H1 (cell line): Measurements from ENCODE around the gene DCAF7. TPM values are rescaled to one million over a fixed set of nuclear protein-coding genes. Genes with fewer than 3 reads are reported as not detected.

ENCODE experiments used
- CTCF ChIA-PET: fragments of 300-600 bp; sonication (Branson Sonifier 250); formaldehyde crosslinking; loops from one replicate; lab custom pipeline; 2021; ENCODE audit not compliant: partially characterized antibody; lab: Charles Lee
- POLR2A ChIA-PET: fragments of 300-600 bp; sonication (Branson Sonifier 250); formaldehyde crosslinking; loops from one replicate; lab custom pipeline; 2021; ENCODE audit warnings: inconsistent platforms; ENCODE audit not compliant: partially characterized antibody; lab: Charles Lee
- DNase-seq, 2 experiments: peaks; one replicate each; pipeline versions ENCODE4 v3.0.0 to v3.0.0-alpha.2; 2010 to 2022; ENCODE audit warnings: low spot score in 2 of 2, low read depth in 1 of 2, mixed read lengths in 1 of 2
- FAIRE-seq: peaks from 2 replicates; lab custom pipeline; 2011; peaks lifted over from hg19 to GRCh38; lab: Jason Lieb, UNC
- H2AFZ ChIP-seq: 2 replicates; pipeline ENCODE4 v1.8.1; 2012; ENCODE audit warnings: low read length, inconsistent platforms
- H2AK5ac ChIP-seq: 2 replicates; pipeline ENCODE4 v1.6.1; 2013; ENCODE audit warnings: low read depth, low read length
- H2BK120ac ChIP-seq: replicated peaks from 2 replicates; pipeline ENCODE3; 2013; ENCODE audit warnings: low read depth, low read length, inconsistent platforms
- H2BK12ac ChIP-seq: 2 replicates; pipeline ENCODE4 v1.6.1; 2013; ENCODE audit warnings: low read depth, low read length
- H2BK15ac ChIP-seq: 2 replicates; pipeline ENCODE4 v1.6.1; 2013; ENCODE audit warnings: low read length
- H2BK20ac ChIP-seq: 2 replicates; pipeline ENCODE4 v1.6.1; 2013; ENCODE audit warnings: low read length
- H2BK5ac ChIP-seq: 2 replicates; pipeline ENCODE4 v1.6.1; 2013; ENCODE audit warnings: low read depth, low read length
- H3K14ac ChIP-seq: 2 replicates; pipeline ENCODE4 v1.6.1; 2013; ENCODE audit warnings: inconsistent platforms; ENCODE audit not compliant: insufficient read length
- H3K18ac ChIP-seq: 2 replicates; pipeline ENCODE4 v1.6.1; 2013; ENCODE audit warnings: low read length; ENCODE audit errors: extremely low read depth
- H3K23ac ChIP-seq: 2 replicates; pipeline ENCODE4 v1.6.1; 2013; ENCODE audit warnings: inconsistent platforms; ENCODE audit not compliant: insufficient read length
- H3K23me2 ChIP-seq: 2 replicates; pipeline ENCODE4 v1.6.1; 2013; ENCODE audit warnings: low read depth, low read length
- H3K27ac ChIP-seq: 2 replicates; pipeline ENCODE4 v1.6.1; 2011; ENCODE audit warnings: low read depth, low read length, inconsistent platforms
- H3K27me3 ChIP-seq, 4 experiments: replicated peaks in 1 of 4; 1 replicate in 1 of 4; 2 replicates in 3 of 4; pipeline versions ENCODE4 v1.6.1 to v1.8.1; 2011 to 2013; ENCODE audit warnings: low read length in 3 of 4, mild to moderate bottlenecking in 3 of 4, inconsistent platforms in 2 of 4, mixed read lengths in 2 of 4, moderate library complexity in 1 of 4; ENCODE audit not compliant: control insufficient read depth in 3 of 4, insufficient read depth in 3 of 4; ENCODE audit errors: extremely low read depth in 1 of 4
- H3K36me3 ChIP-seq, 4 experiments: 2 replicates each; pipeline versions ENCODE4 v1.6.1 to v1.8.1; 2011 to 2013; ENCODE audit warnings: mild to moderate bottlenecking in 4 of 4, low read length in 3 of 4, moderate library complexity in 2 of 4, control low read depth in 1 of 4, inconsistent platforms in 1 of 4; ENCODE audit not compliant: insufficient read depth in 4 of 4, control insufficient read depth in 2 of 4
- H3K4ac ChIP-seq: replicated peaks from 2 replicates; pipeline ENCODE3; 2013; ENCODE audit warnings: low read length, low read depth, mixed read lengths, inconsistent platforms; ENCODE audit not compliant: insufficient read length
- H3K4me1 ChIP-seq, 4 experiments: replicated peaks in 1 of 4; 1 replicate in 1 of 4; 2 replicates in 3 of 4; pipeline versions ENCODE4 v1.6.1 to v1.8.1; 2011 to 2013; ENCODE audit warnings: low read length in 3 of 4, inconsistent platforms in 2 of 4, mixed read lengths in 1 of 4; ENCODE audit not compliant: insufficient read depth in 4 of 4, control insufficient read depth in 3 of 4
- H3K4me2 ChIP-seq, 2 experiments: 2 replicates each; pipeline versions ENCODE4 v1.6.1 to v1.8.1; 2011 to 2013; ENCODE audit warnings: low read depth in 2 of 2, low read length in 2 of 2, control low read depth in 1 of 2, inconsistent platforms in 1 of 2, mild to moderate bottlenecking in 1 of 2; ENCODE audit not compliant: insufficient read depth in 1 of 2
- H3K4me3 ChIP-seq, 4 experiments: fragments of 200-600, 300-600 bp in 1 of 4; sonication (generic), shearing (Covaris generic), sonication (Bioruptor Twin) in 1 of 4; 2 replicates each; pipeline versions ENCODE4 v1.5.1 to v1.8.1; 2011 to 2016; ENCODE audit warnings: low read length in 4 of 4, low read depth in 3 of 4, control low read depth in 2 of 4, inconsistent platforms in 2 of 4, mild to moderate bottlenecking in 2 of 4, mixed read lengths in 1 of 4, moderate library complexity in 1 of 4; ENCODE audit not compliant: insufficient read depth in 2 of 4; ENCODE audit errors: extremely low read depth in 1 of 4
- H3K56ac ChIP-seq: replicated peaks from 2 replicates; pipeline ENCODE3; 2013; ENCODE audit warnings: low read depth, mild to moderate bottlenecking, mixed read lengths, low read length, inconsistent platforms; ENCODE audit not compliant: insufficient read length
- H3K79me1 ChIP-seq: 2 replicates; pipeline ENCODE4 v1.6.1; 2013; ENCODE audit warnings: low read depth, low read length, control low read depth
- H3K79me2 ChIP-seq, 2 experiments: 2 replicates each; pipeline versions ENCODE4 v1.6.1 to v1.8.1; 2012 to 2013; ENCODE audit warnings: low read length in 2 of 2, mild to moderate bottlenecking in 2 of 2, inconsistent platforms in 1 of 2; ENCODE audit not compliant: insufficient read depth in 2 of 2, control insufficient read depth in 1 of 2
- H3K9ac ChIP-seq, 4 experiments: replicated peaks in 1 of 4; 1 replicate in 1 of 4; 2 replicates in 3 of 4; pipeline versions ENCODE4 v1.6.1 to v1.8.1; 2011 to 2013; ENCODE audit warnings: low read depth in 3 of 4, low read length in 3 of 4, control low read depth in 2 of 4, mild to moderate bottlenecking in 2 of 4, moderate library complexity in 2 of 4, inconsistent platforms in 1 of 4; ENCODE audit errors: extremely low read depth in 1 of 4
- H3K9me3 ChIP-seq, 2 experiments: 2 replicates each; pipeline versions ENCODE4 v1.6.1 to v1.8.1; 2012 to 2013; ENCODE audit warnings: mild to moderate bottlenecking in 2 of 2, moderate library complexity in 2 of 2, control low read depth in 1 of 2, inconsistent platforms in 1 of 2, low read depth in 1 of 2, low read length in 1 of 2, mixed read lengths in 1 of 2; ENCODE audit not compliant: insufficient read depth in 2 of 2
- H4K20me1 ChIP-seq, 2 experiments: replicated peaks in 1 of 2; 2 replicates each; pipeline versions ENCODE3 to v1.8.1; 2011 to 2013; ENCODE audit warnings: inconsistent platforms in 2 of 2, low read length in 2 of 2, mild to moderate bottlenecking in 1 of 2; ENCODE audit not compliant: insufficient read depth in 2 of 2, control insufficient read depth in 1 of 2
- H4K5ac ChIP-seq: 2 replicates; pipeline ENCODE4 v1.6.1; 2013; ENCODE audit warnings: low read length, low read depth, mixed read lengths, inconsistent platforms; ENCODE audit not compliant: insufficient read length
- H4K8ac ChIP-seq: 2 replicates; pipeline ENCODE4 v1.8.0; 2013; ENCODE audit warnings: mild to moderate bottlenecking, moderate library complexity, low read length, inconsistent platforms; ENCODE audit not compliant: insufficient read depth; ENCODE audit errors: extremely low read depth
- H4K91ac ChIP-seq: replicated peaks from 2 replicates; pipeline ENCODE3; 2013; ENCODE audit warnings: low read length, mixed read lengths, inconsistent platforms; ENCODE audit not compliant: insufficient read length
- CEBPB ChIP-seq: IDR thresholded peaks from 2 replicates; pipeline ENCODE4 v1.6.1; 2012; ENCODE audit warnings: low read depth, low read length
- CHD2 ChIP-seq: IDR thresholded peaks from 2 replicates; pipeline ENCODE4 v1.6.1; 2012; ENCODE audit warnings: low read length, improper control_type of control experiment
- CTCF ChIP-seq, 3 experiments: IDR thresholded peaks; 1 replicate in 2 of 3; 2 replicates in 1 of 3; pipeline versions ENCODE4 v1.5.1 to v1.6.1; 2011; ENCODE audit warnings: low read length in 3 of 3, mild to moderate bottlenecking in 3 of 3, inconsistent platforms in 2 of 3, low read depth in 1 of 3, moderate library complexity in 1 of 3; ENCODE audit not compliant: insufficient read depth in 1 of 3; ENCODE audit errors: control extremely low read depth in 1 of 3
- HDAC2 ChIP-seq, 2 experiments: fragments of 300-600 bp in 1 of 2; sonication (generic) in 1 of 2; IDR thresholded peaks; 2 replicates each; pipeline ENCODE4 v1.6.1; 2011 to 2012; ENCODE audit warnings: low read depth in 2 of 2, low read length in 2 of 2, mild to moderate bottlenecking in 2 of 2, moderate library complexity in 2 of 2, borderline replicate concordance in 1 of 2, inconsistent platforms in 1 of 2
- MAX ChIP-seq: IDR thresholded peaks from 2 replicates; pipeline ENCODE4 v1.6.1; 2012; ENCODE audit warnings: inconsistent platforms
- RAD21 ChIP-seq, 2 experiments: IDR thresholded peaks in 1 of 2; conservative IDR thresholded peaks in 1 of 2; 2 replicates each; pipeline ENCODE4 v1.6.1; 2011; ENCODE audit warnings: low read depth in 2 of 2, low read length in 2 of 2, improper control_type of control experiment in 1 of 2, inconsistent platforms in 1 of 2, mild to moderate bottlenecking in 1 of 2, moderate library complexity in 1 of 2
- RXRA ChIP-seq: IDR thresholded peaks from 2 replicates; pipeline ENCODE4 v1.6.1; 2011; ENCODE audit warnings: low read depth, mild to moderate bottlenecking, low read length, moderate library complexity; ENCODE audit not compliant: insufficient read depth
- SIX5 ChIP-seq: IDR thresholded peaks from 2 replicates; pipeline ENCODE4 v1.6.1; 2011; ENCODE audit warnings: mild to moderate bottlenecking, low read depth, low read length
- SP4 ChIP-seq: IDR thresholded peaks from 2 replicates; pipeline ENCODE4 v1.6.1; 2012; ENCODE audit warnings: low read length, inconsistent platforms
- YY1 ChIP-seq: IDR thresholded peaks from 2 replicates; pipeline ENCODE4 v1.6.1; 2011; ENCODE audit warnings: low read depth, mild to moderate bottlenecking, low read length
- WGBS, 2 experiments: shearing (Covaris generic) in 1 of 2; methylation state at CpG; one replicate each; pipeline versions ENCODE4 v1.1.6 to v1.1.7; 2013 to 2015; ENCODE audit warnings: low lambda C conversion rate in 2 of 2, mixed read lengths in 2 of 2, inconsistent platforms in 1 of 2, low coverage in 1 of 2, missing lambda C conversion rate in 1 of 2; ENCODE audit not compliant: insufficient replicate concordance in 2 of 2, insufficient coverage in 1 of 2, insufficient read length in 1 of 2; ENCODE audit errors: extremely low coverage in 1 of 2, missing lambda C conversion rate in 1 of 2; 5-methylcytosine and 5-hydroxymethylcytosine counted together
- polyA plus RNA-seq, 7 experiments: library from polyadenylated mRNA; depleted of rRNA in 3 of 7; stranded (reverse) in 5 of 7; unstranded in 2 of 7; fragments of >200 nt in 5 of 7; fragments of 200-250 nt in 2 of 7; gene quantifications; 1 replicate in 5 of 7; 2 replicates in 1 of 7; 4 replicates in 1 of 7; pipeline versions ENCODE4 v1.2.1 to v1.2.3, GENCODE V29; 2011 to 2013; ENCODE audit warnings: missing spikeins in 2 of 7, mixed read lengths in 2 of 7
- total RNA-seq: library from RNA; stranded (reverse); fragmentation: NEBNext Ultra II Directional; extraction: Animal tissue kit (Norgen Biotek cat#: 25700); gene quantifications from 2 replicates; pipeline ENCODE4 v1.2.1, GENCODE V29; 2021

DCAF7 gene
- total and polyA plus RNA-seq, 2 of the 8 experiments (the other 6 are each of a cell fraction or from before 2014, with no cell fraction given) = 74.9 to 94.1 TPM

GRCh38 chr17:63573634-63574033 lies 23.4 kb downstream of the DCAF7 start:
- Histone ChIP-seq H2AK5ac (no peak overlapping the region), H3K4ac (no peak overlapping the region), H4K91ac (no peak overlapping the region), H3K36me3 (no peaks in the 10 kb centered on the region), H2BK12ac (no peak overlapping the region), H4K8ac (no peak overlapping the region), H3K4me1 (no peaks in the 10 kb centered on the region; a peak in 1 of 7 replicates), H2BK20ac (no peak overlapping the region), H2BK120ac (no peak overlapping the region), H3K4me2 (no peak overlapping the region), H3K18ac (no peak overlapping the region), H3K9me3 (no peaks in the 10 kb centered on the region), H2BK15ac (no peak overlapping the region), H3K79me2 (peaks cover 0 to 63% of the 10 kb centered on the region in 2 experiments; a peak in 2 of 4 replicates), H3K79me1 (peaks cover 2% of the 10 kb centered on the region), H3K56ac (no peak overlapping the region), H3K27ac (no peak overlapping the region), H4K20me1 (peaks cover 9 to 11% of the 10 kb centered on the region in 2 experiments), H2AFZ (no peak overlapping the region), H3K23me2 (no peaks in the 10 kb centered on the region; the same call in 1 of the 2 replicates), H3K9ac (no peak overlapping the region), H4K5ac (no peak overlapping the region), H3K4me3 (no peak overlapping the region), H3K27me3 (no peaks in the 10 kb centered on the region), H2BK5ac (no peak overlapping the region), H3K14ac (no peak overlapping the region), H3K23ac (no peak overlapping the region)
- 78% methylated on average over 5 of the region's 5 CpGs; no CpG with 5 or more reads in 1 of the 2 experiments for WGBS, 2 experiments
- DNase-seq (no peak), FAIRE-seq (no peak)
- CTCF ChIA-PET = interaction anchor here (0.6 to 6.2 kb wide), 23 partner anchors 9 to 984 kb away, joined by 3 to 27 read pairs (median 3); partner anchors contain the start of gene MAP3K3
- POLR2A ChIA-PET = interaction anchor here (0.7 kb wide), 1 partner anchor 32 kb away, joined by 3 read pairs; no protein-coding TSS in a partner anchor
- TF ChIP-seq CHD2 (no peak), CEBPB (0 out of 2 replicates have a peak, but pooled peaks have one; percentile 1), CTCF (IDR thresholded peaks at IDR 0.05; ENCODE audit: control extremely low read depth in 1 of 3, insufficient read depth in 1 of 3, low read depth in 1 of 3, low read length in 3 of 3) (peak in 2 of 3 experiments; percentile 43 to 61; a peak in 3 of 4 replicates), MAX (no peak), SIX5 (no peak), RXRA (no peak), YY1 (no peak), RAD21 (IDR thresholded peaks at IDR 0.05 in 1 of 2, conservative IDR thresholded peaks at IDR 0.05 in 1 of 2; ENCODE audit: low read depth in 2 of 2, low read length in 2 of 2) (peak; percentile 43 to 45; a peak in 3 of 4 replicates), SP4 (no peak), HDAC2 (IDR thresholded peaks at IDR 0.05; ENCODE audit: borderline replicate concordance in 1 of 2, low read depth in 2 of 2, low read length in 2 of 2) (no peak)
